HepG2 (cell line): ENCODE data around the gene TRPM1.

Experiments
- BHLHE40 ChIP-seq: IDR thresholded peaks from 2 replicates; pipeline ENCODE4 v1.6.1; 2011; ENCODE audit warnings: low read length, improper control_type of control experiment
- CHD2 ChIP-seq: IDR thresholded peaks from 2 replicates; pipeline ENCODE4 v1.6.1; 2011; ENCODE audit warnings: low read depth, low read length, improper control_type of control experiment
- CTCF ChIP-seq: sonication (generic); formaldehyde crosslinking; IDR thresholded peaks from 2 replicates; pipeline ENCODE4 v1.5.0; 2020; ENCODE audit warnings: mild to moderate bottlenecking, missing genetic modification reagents, moderate library complexity
- GPN1 ChIP-seq: sonication (generic); formaldehyde crosslinking; IDR thresholded peaks from 2 replicates; pipeline ENCODE4 v1.5.1; 2020; ENCODE audit warnings: missing genetic modification reagents, borderline replicate concordance
- POLR2AphosphoS5 ChIP-seq: IDR thresholded peaks from 2 replicates; pipeline ENCODE4 v1.6.1; 2012; ENCODE audit warnings: low read depth, low read length
- TAF15 ChIP-seq: fragments of 200-400 bp; formaldehyde crosslinking; IDR thresholded peaks from one replicate; pipeline ENCODE4 v1.6.1; 2018; ENCODE audit warnings: mild to moderate bottlenecking, low read depth, low read length; ENCODE audit not compliant: poor library complexity, severe bottlenecking
- ZBTB33 ChIP-seq: sonication (generic); formaldehyde crosslinking; IDR thresholded peaks from 2 replicates; pipeline ENCODE4 v1.4.0; 2020; ENCODE audit warnings: missing genetic modification reagents
- ZNF138 ChIP-seq: sonication (generic); formaldehyde crosslinking; IDR thresholded peaks from 2 replicates; pipeline ENCODE4 v1.5.0; 2020; ENCODE audit warnings: mild to moderate bottlenecking, low read depth, missing genetic modification reagents
- ZNF18 ChIP-seq: sonication (generic); formaldehyde crosslinking; IDR thresholded peaks from 2 replicates; pipeline ENCODE4 v1.8.0; 2022; ENCODE audit warnings: mild to moderate bottlenecking, missing genetic modification reagents; ENCODE audit not compliant: insufficient replicate concordance
- ZNF235 ChIP-seq: sonication (generic); formaldehyde crosslinking; IDR thresholded peaks from 2 replicates; pipeline ENCODE4 v1.8.1; 2023; ENCODE audit warnings: mild to moderate bottlenecking, missing genetic modification reagents, borderline replicate concordance
- ZNF318 ChIP-seq: sonication (generic); formaldehyde crosslinking; IDR thresholded peaks from 2 replicates; pipeline ENCODE4 v1.4.0; 2020; ENCODE audit warnings: mild to moderate bottlenecking, missing genetic modification reagents
- ZNF501 ChIP-seq: sonication (generic); formaldehyde crosslinking; IDR thresholded peaks from 2 replicates; pipeline ENCODE4 v1.5.1; 2020; ENCODE audit warnings: mild to moderate bottlenecking, moderate library complexity, missing genetic modification reagents
- ZNF580 ChIP-seq: IDR thresholded peaks from 2 replicates; pipeline ENCODE4 v1.6.1; 2016; ENCODE audit warnings: low read depth, borderline replicate concordance

GRCh38 chr15:31136607-31137328 lies 35.2 kb upstream of the TRPM1 start:
- TF ChIP-seq ZNF18 (CRISPR knock-in tag) (no peak), BHLHE40 (no peak), ZNF235 (CRISPR knock-in tag) (no peak), ZNF318 (CRISPR knock-in tag) (no peak), ZNF138 (CRISPR knock-in tag) (no peak), CTCF (CRISPR knock-in tag) (no peak), CHD2 (no peak), POLR2AphosphoS5 (no peak), ZNF501 (CRISPR knock-in tag) (no peak), ZNF580 (CRISPR knock-in tag) (no peak), ZBTB33 (CRISPR knock-in tag) (no peak), TAF15 (no peak), GPN1 (CRISPR knock-in tag) (no peak)
